H1 (cell line): ENCODE results near the gene SLC6A6. TPM values are rescaled to one million over a fixed set of nuclear protein-coding genes. Genes with fewer than 3 reads are reported as not detected.

Experiments
- CTCF ChIA-PET: fragments of 300-600 bp; sonication (Branson Sonifier 250); formaldehyde crosslinking; loops from one replicate; lab custom pipeline; 2021; ENCODE audit not compliant: partially characterized antibody; lab: Charles Lee
- POLR2A ChIA-PET: fragments of 300-600 bp; sonication (Branson Sonifier 250); formaldehyde crosslinking; loops from one replicate; lab custom pipeline; 2021; ENCODE audit warnings: inconsistent platforms; ENCODE audit not compliant: partially characterized antibody; lab: Charles Lee
- DNase-seq, 2 experiments: peaks; one replicate each; pipeline versions ENCODE4 v3.0.0 to v3.0.0-alpha.2; 2010 to 2022; ENCODE audit warnings: low spot score in 2 of 2, low read depth in 1 of 2, mixed read lengths in 1 of 2
- FAIRE-seq: peaks from 2 replicates; lab custom pipeline; 2011; peaks lifted over from hg19 to GRCh38; lab: Jason Lieb, UNC
- H2AFZ ChIP-seq: 2 replicates; pipeline ENCODE4 v1.8.1; 2012; ENCODE audit warnings: low read length, inconsistent platforms
- H2AK5ac ChIP-seq: 2 replicates; pipeline ENCODE4 v1.6.1; 2013; ENCODE audit warnings: low read depth, low read length
- H2BK120ac ChIP-seq: replicated peaks from 2 replicates; pipeline ENCODE3; 2013; ENCODE audit warnings: low read depth, low read length, inconsistent platforms
- H2BK12ac ChIP-seq: 2 replicates; pipeline ENCODE4 v1.6.1; 2013; ENCODE audit warnings: low read depth, low read length
- H2BK15ac ChIP-seq: 2 replicates; pipeline ENCODE4 v1.6.1; 2013; ENCODE audit warnings: low read length
- H2BK20ac ChIP-seq: 2 replicates; pipeline ENCODE4 v1.6.1; 2013; ENCODE audit warnings: low read length
- H2BK5ac ChIP-seq: 2 replicates; pipeline ENCODE4 v1.6.1; 2013; ENCODE audit warnings: low read depth, low read length
- H3K14ac ChIP-seq: 2 replicates; pipeline ENCODE4 v1.6.1; 2013; ENCODE audit warnings: inconsistent platforms; ENCODE audit not compliant: insufficient read length
- H3K18ac ChIP-seq: 2 replicates; pipeline ENCODE4 v1.6.1; 2013; ENCODE audit warnings: low read length; ENCODE audit errors: extremely low read depth
- H3K23ac ChIP-seq: 2 replicates; pipeline ENCODE4 v1.6.1; 2013; ENCODE audit warnings: inconsistent platforms; ENCODE audit not compliant: insufficient read length
- H3K23me2 ChIP-seq: 2 replicates; pipeline ENCODE4 v1.6.1; 2013; ENCODE audit warnings: low read depth, low read length
- H3K27ac ChIP-seq: 2 replicates; pipeline ENCODE4 v1.6.1; 2011; ENCODE audit warnings: low read depth, low read length, inconsistent platforms
- H3K27me3 ChIP-seq, 4 experiments: replicated peaks in 1 of 4; 1 replicate in 1 of 4; 2 replicates in 3 of 4; pipeline versions ENCODE4 v1.6.1 to v1.8.1; 2011 to 2013; ENCODE audit warnings: low read length in 3 of 4, mild to moderate bottlenecking in 3 of 4, inconsistent platforms in 2 of 4, mixed read lengths in 2 of 4, moderate library complexity in 1 of 4; ENCODE audit not compliant: control insufficient read depth in 3 of 4, insufficient read depth in 3 of 4; ENCODE audit errors: extremely low read depth in 1 of 4
- H3K36me3 ChIP-seq, 4 experiments: 2 replicates each; pipeline versions ENCODE4 v1.6.1 to v1.8.1; 2011 to 2013; ENCODE audit warnings: mild to moderate bottlenecking in 4 of 4, low read length in 3 of 4, moderate library complexity in 2 of 4, control low read depth in 1 of 4, inconsistent platforms in 1 of 4; ENCODE audit not compliant: insufficient read depth in 4 of 4, control insufficient read depth in 2 of 4
- H3K4ac ChIP-seq: replicated peaks from 2 replicates; pipeline ENCODE3; 2013; ENCODE audit warnings: low read length, low read depth, mixed read lengths, inconsistent platforms; ENCODE audit not compliant: insufficient read length
- H3K4me1 ChIP-seq, 4 experiments: replicated peaks in 1 of 4; 1 replicate in 1 of 4; 2 replicates in 3 of 4; pipeline versions ENCODE4 v1.6.1 to v1.8.1; 2011 to 2013; ENCODE audit warnings: low read length in 3 of 4, inconsistent platforms in 2 of 4, mixed read lengths in 1 of 4; ENCODE audit not compliant: insufficient read depth in 4 of 4, control insufficient read depth in 3 of 4
- H3K4me2 ChIP-seq, 2 experiments: 2 replicates each; pipeline versions ENCODE4 v1.6.1 to v1.8.1; 2011 to 2013; ENCODE audit warnings: low read depth in 2 of 2, low read length in 2 of 2, control low read depth in 1 of 2, inconsistent platforms in 1 of 2, mild to moderate bottlenecking in 1 of 2; ENCODE audit not compliant: insufficient read depth in 1 of 2
- H3K4me3 ChIP-seq, 4 experiments: fragments of 200-600, 300-600 bp in 1 of 4; sonication (generic), shearing (Covaris generic), sonication (Bioruptor Twin) in 1 of 4; 2 replicates each; pipeline versions ENCODE4 v1.5.1 to v1.8.1; 2011 to 2016; ENCODE audit warnings: low read length in 4 of 4, low read depth in 3 of 4, control low read depth in 2 of 4, inconsistent platforms in 2 of 4, mild to moderate bottlenecking in 2 of 4, mixed read lengths in 1 of 4, moderate library complexity in 1 of 4; ENCODE audit not compliant: insufficient read depth in 2 of 4; ENCODE audit errors: extremely low read depth in 1 of 4
- H3K56ac ChIP-seq: replicated peaks from 2 replicates; pipeline ENCODE3; 2013; ENCODE audit warnings: low read depth, mild to moderate bottlenecking, mixed read lengths, low read length, inconsistent platforms; ENCODE audit not compliant: insufficient read length
- H3K79me1 ChIP-seq: 2 replicates; pipeline ENCODE4 v1.6.1; 2013; ENCODE audit warnings: low read depth, low read length, control low read depth
- H3K79me2 ChIP-seq, 2 experiments: 2 replicates each; pipeline versions ENCODE4 v1.6.1 to v1.8.1; 2012 to 2013; ENCODE audit warnings: low read length in 2 of 2, mild to moderate bottlenecking in 2 of 2, inconsistent platforms in 1 of 2; ENCODE audit not compliant: insufficient read depth in 2 of 2, control insufficient read depth in 1 of 2
- H3K9ac ChIP-seq, 4 experiments: replicated peaks in 1 of 4; 1 replicate in 1 of 4; 2 replicates in 3 of 4; pipeline versions ENCODE4 v1.6.1 to v1.8.1; 2011 to 2013; ENCODE audit warnings: low read depth in 3 of 4, low read length in 3 of 4, control low read depth in 2 of 4, mild to moderate bottlenecking in 2 of 4, moderate library complexity in 2 of 4, inconsistent platforms in 1 of 4; ENCODE audit errors: extremely low read depth in 1 of 4
- H3K9me3 ChIP-seq, 2 experiments: 2 replicates each; pipeline versions ENCODE4 v1.6.1 to v1.8.1; 2012 to 2013; ENCODE audit warnings: mild to moderate bottlenecking in 2 of 2, moderate library complexity in 2 of 2, control low read depth in 1 of 2, inconsistent platforms in 1 of 2, low read depth in 1 of 2, low read length in 1 of 2, mixed read lengths in 1 of 2; ENCODE audit not compliant: insufficient read depth in 2 of 2
- H4K20me1 ChIP-seq, 2 experiments: replicated peaks in 1 of 2; 2 replicates each; pipeline versions ENCODE3 to v1.8.1; 2011 to 2013; ENCODE audit warnings: inconsistent platforms in 2 of 2, low read length in 2 of 2, mild to moderate bottlenecking in 1 of 2; ENCODE audit not compliant: insufficient read depth in 2 of 2, control insufficient read depth in 1 of 2
- H4K5ac ChIP-seq: 2 replicates; pipeline ENCODE4 v1.6.1; 2013; ENCODE audit warnings: low read length, low read depth, mixed read lengths, inconsistent platforms; ENCODE audit not compliant: insufficient read length
- H4K8ac ChIP-seq: 2 replicates; pipeline ENCODE4 v1.8.0; 2013; ENCODE audit warnings: mild to moderate bottlenecking, moderate library complexity, low read length, inconsistent platforms; ENCODE audit not compliant: insufficient read depth; ENCODE audit errors: extremely low read depth
- H4K91ac ChIP-seq: replicated peaks from 2 replicates; pipeline ENCODE3; 2013; ENCODE audit warnings: low read length, mixed read lengths, inconsistent platforms; ENCODE audit not compliant: insufficient read length
- CEBPB ChIP-seq: IDR thresholded peaks from 2 replicates; pipeline ENCODE4 v1.6.1; 2012; ENCODE audit warnings: low read depth, low read length
- EGR1 ChIP-seq: IDR thresholded peaks from 2 replicates; pipeline ENCODE4 v1.6.1; 2011; ENCODE audit warnings: low read depth, low read length, borderline replicate concordance
- KDM5A ChIP-seq: fragments of 200-600 bp; IDR thresholded peaks from 2 replicates; pipeline ENCODE4 v1.7.1; 2012; ENCODE audit warnings: mild to moderate bottlenecking, low read length, inconsistent platforms, mixed read lengths
- POLR2A ChIP-seq, 2 experiments: IDR thresholded peaks; 1 replicate in 1 of 2; 2 replicates in 1 of 2; pipeline ENCODE4 v1.6.1; 2011; ENCODE audit warnings: low read depth in 2 of 2, low read length in 2 of 2, mild to moderate bottlenecking in 2 of 2; ENCODE audit errors: control extremely low read depth in 1 of 2
- RFX5 ChIP-seq: IDR thresholded peaks from 2 replicates; pipeline ENCODE4 v1.6.1; 2011; ENCODE audit warnings: low read depth, low read length, improper control_type of control experiment, borderline replicate concordance
- TAF1 ChIP-seq: IDR thresholded peaks from 2 replicates; pipeline ENCODE4 v1.6.1; 2011; ENCODE audit warnings: mild to moderate bottlenecking, low read depth, low read length
- ZNF274 ChIP-seq: IDR thresholded peaks from 2 replicates; pipeline ENCODE4 v1.7.0; 2012; ENCODE audit warnings: low read length, borderline replicate concordance; ENCODE audit errors: extremely low read depth
- polyA plus RNA-seq, 7 experiments: library from polyadenylated mRNA; depleted of rRNA in 3 of 7; stranded (reverse) in 5 of 7; unstranded in 2 of 7; fragments of >200 nt in 5 of 7; fragments of 200-250 nt in 2 of 7; gene quantifications; 1 replicate in 5 of 7; 2 replicates in 1 of 7; 4 replicates in 1 of 7; pipeline versions ENCODE4 v1.2.1 to v1.2.3, GENCODE V29; 2011 to 2013; ENCODE audit warnings: missing spikeins in 2 of 7, mixed read lengths in 2 of 7
- total RNA-seq: library from RNA; stranded (reverse); fragmentation: NEBNext Ultra II Directional; extraction: Animal tissue kit (Norgen Biotek cat#: 25700); gene quantifications from 2 replicates; pipeline ENCODE4 v1.2.1, GENCODE V29; 2021
- TF ChIP-seq, protein P1 (sequence below): IDR thresholded peaks from 2 replicates; pipeline ENCODE4 v1.6.1; 2011; ENCODE audit warnings: low read length, improper control_type of control experiment

Gene SLC6A6
- total and polyA plus RNA-seq, 2 of the 8 experiments (the other 6 are each of a cell fraction or from before 2014, with no cell fraction given), result 66.2 to 144 TPM

GRCh38 chr3:14436954-14437281, 34.5 kb downstream of the SLC6A6 start:
- ChIA-PET CTCF (interaction anchor here (0.7 to 2.0 kb wide), 8 partner anchors 9 to 176 kb away, joined by 3 to 5 read pairs (median 4); no protein-coding TSS in a partner anchor), POLR2A (interaction anchor here (0.6 to 1.1 kb wide), 2 partner anchors 32 to 964 kb away, joined by 3 read pairs; no protein-coding TSS in a partner anchor)
- Histone ChIP-seq H3K4ac (no peak overlapping the region), H2AK5ac (no peak overlapping the region), H3K79me2 (peaks cover 3 to 75% of the 10 kb centered on the region in 2 experiments; a peak in 3 of 4 replicates), H3K4me2 (no peak overlapping the region), H3K9ac (no peak overlapping the region), H4K5ac (no peak overlapping the region), H3K36me3 (no peaks in the 10 kb centered on the region), H3K79me1 (peaks cover 39% of the 10 kb centered on the region), H4K8ac (no peak overlapping the region), H3K23ac (no peak overlapping the region), H2BK5ac (no peak overlapping the region; the same call in 1 of the 2 replicates), H4K20me1 (peaks cover 20 to 56% of the 10 kb centered on the region in 2 experiments), H3K14ac (no peak overlapping the region), H2BK15ac (no peak overlapping the region), H3K18ac (no peak overlapping the region), H3K23me2 (no peaks in the 10 kb centered on the region), H4K91ac (no peak overlapping the region), H3K56ac (no peak overlapping the region), H2BK12ac (no peak overlapping the region), H2AFZ (no peak overlapping the region), H3K27me3 (no peaks in the 10 kb centered on the region), H3K4me3 (no peak overlapping the region), H3K27ac (no peak overlapping the region), H2BK20ac (no peak overlapping the region), H2BK120ac (no peak overlapping the region), H3K4me1 (peaks cover 5 to 23% (median 15%) of the 10 kb centered on the region in 4 experiments), H3K9me3 (no peaks in the 10 kb centered on the region)
- DNase-seq (no peak), FAIRE-seq (no peak)
- no peak for TF ChIP-seq RFX5
- TF ChIP-seq POLR2A (IDR thresholded peaks at IDR 0.05; ENCODE audit: control extremely low read depth in 1 of 2, low read depth in 2 of 2, low read length in 2 of 2), result no peak
- TF ChIP-seq TAF1, result no peak
- no peak for TF ChIP-seq KDM5A
- TF ChIP-seq ZNF274, result no peak
- TF ChIP-seq EGR1, result no peak
- TF ChIP-seq, protein P1, sequence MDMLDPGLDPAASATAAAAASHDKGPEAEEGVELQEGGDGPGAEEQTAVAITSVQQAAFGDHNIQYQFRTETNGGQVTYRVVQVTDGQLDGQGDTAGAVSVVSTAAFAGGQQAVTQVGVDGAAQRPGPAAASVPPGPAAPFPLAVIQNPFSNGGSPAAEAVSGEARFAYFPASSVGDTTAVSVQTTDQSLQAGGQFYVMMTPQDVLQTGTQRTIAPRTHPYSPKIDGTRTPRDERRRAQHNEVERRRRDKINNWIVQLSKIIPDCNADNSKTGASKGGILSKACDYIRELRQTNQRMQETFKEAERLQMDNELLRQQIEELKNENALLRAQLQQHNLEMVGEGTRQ, result no peak
- no peak for TF ChIP-seq CEBPB
